ENCODE results near the gene RNF19B. TPM values are rescaled to one million over a fixed set of nuclear protein-coding genes. Genes with fewer than 3 reads are reported as not detected.
A peak's percentile ranks its signal among the peaks of the same experiment; 100 is the strongest.

RNF19B gene
- total and polyA plus RNA-seq, 10 of the 15 experiments (the other 5 are each of a cell fraction or from before 2014, with no cell fraction given), result 2.8 to 32.6 (median 16.6) TPM

DNA sequence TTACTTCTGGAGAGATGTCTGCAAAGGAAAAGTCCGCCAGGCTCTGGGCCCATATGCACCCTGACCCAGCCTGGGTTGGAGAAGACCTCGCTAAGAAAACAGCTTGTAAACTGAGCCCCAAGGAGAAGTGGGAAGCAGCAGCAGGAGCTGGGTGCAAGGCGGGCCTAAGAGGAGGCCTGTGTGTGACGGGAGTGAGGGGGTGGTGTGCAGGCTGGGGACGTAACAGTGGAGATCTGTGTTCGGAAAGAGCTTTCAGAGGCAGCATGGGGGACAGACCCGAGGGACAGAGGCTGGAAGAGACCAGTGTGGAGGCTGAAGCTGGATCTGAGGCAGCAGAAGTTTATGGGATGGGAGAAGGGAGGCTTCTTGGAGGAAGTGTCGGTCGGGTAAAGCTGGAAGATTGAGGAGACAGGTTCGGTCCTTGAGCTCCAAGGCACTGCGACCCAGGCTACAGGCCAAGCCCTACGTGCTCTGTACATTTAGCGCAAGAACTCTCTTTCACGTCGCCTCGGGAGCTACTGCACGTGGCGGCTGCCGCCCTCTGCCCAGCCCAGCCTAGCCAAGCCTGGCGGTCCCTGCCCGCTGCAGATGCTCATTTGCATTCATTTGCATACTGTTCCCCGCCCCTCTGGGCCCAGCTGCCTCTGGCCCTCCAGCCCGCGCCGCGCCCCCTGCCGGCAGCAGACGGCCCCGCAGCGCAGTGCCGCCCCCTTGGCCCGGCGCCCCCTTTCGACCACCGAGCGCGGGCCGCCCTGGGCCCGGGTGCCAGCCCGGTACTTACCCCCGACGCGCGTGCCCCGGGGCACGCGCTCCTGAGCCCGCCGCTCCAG, 72.0 kb downstream of the RNF19B start:
- RAD21 ChIA-PET (ENCODE audit: unreplicated experiment), result interaction anchor here (1.3 to 1.4 kb wide), 2 partner anchors 16 to 162 kb away, joined by 3 read pairs; no protein-coding TSS in a partner anchor
- SMC1A ChIA-PET (ENCODE audit: uncharacterized antibody, unreplicated experiment), result no interaction called here

More for the DNA sequence above, 72.0 kb downstream of the RNF19B start:
- no peak for FAIRE-seq
- Histone ChIP-seq H3K4me1 (ENCODE audit: control insufficient read depth, insufficient read depth, low read length) (no peaks in the 10 kb centered on the region), H3K9me3 (replicated peaks; ENCODE audit: control insufficient read depth, insufficient read depth, low read length) (no peaks in the 10 kb centered on the region; the same call in 2 of the 3 replicates), H3K4me2 (ENCODE audit: control insufficient read depth, insufficient read depth) (no peak overlapping the region; the same call in 1 of the 2 replicates), H3K79me2 (ENCODE audit: control insufficient read depth, insufficient read depth, low read length) (no peaks in the 10 kb centered on the region), H3K9ac (ENCODE audit: control insufficient read depth, insufficient read depth, low read length) (no peak overlapping the region), H3K36me3 (ENCODE audit: control insufficient read depth in 2 of 2, insufficient read depth in 2 of 2, low read length in 1 of 2) (no peaks in the 10 kb centered on the region), H2AFZ (ENCODE audit: control insufficient read depth, low read depth, low read length) (no peak overlapping the region), H3K27me3 (replicated peaks in 1 of 2; ENCODE audit: control insufficient read depth in 2 of 2, insufficient read depth in 2 of 2, low read length in 1 of 2) (peaks cover 8 to 16% of the 10 kb centered on the region in 2 experiments), H4K20me1 (ENCODE audit: control insufficient read depth, insufficient read depth) (no peaks in the 10 kb centered on the region), H3K4me3 (no peak overlapping the region), H3K27ac (ENCODE audit: control insufficient read depth, insufficient read depth) (no peak overlapping the region)
- 31% methylated on average over 42 of the region's 49 CpGs for WGBS (ENCODE audit: insufficient coverage, insufficient replicate concordance, low lambda C conversion rate, missing lambda C conversion rate)
- CTCF ChIA-PET, result interaction anchor here (0.8 to 6.5 kb wide), 6 partner anchors 9 to 372 kb away, joined by 3 to 36 read pairs (median 3); partner anchors contain the start of gene TMEM54
- in situ Hi-C loops (cut with MboI), result no loop called here
- no peak for DNase-seq (ENCODE audit: low read depth, low spot score)
- TF ChIP-seq NR2F1 (conservative IDR thresholded peaks at IDR 0.05) (0 out of 2 replicates have a peak, but pooled peaks have one; percentile 44), BHLHE40 (IDR thresholded peaks at IDR 0.05; ENCODE audit: borderline replicate concordance in 1 of 2, low read depth in 2 of 2, low read length in 1 of 2) (peak in 1 of 2 experiments; percentile 29; a peak in 1 of 4 replicates), FOXK2 (IDR thresholded peaks at IDR 0.05) (no peak), NR2C1 (IDR thresholded peaks at IDR 0.05) (no peak), PAX5 (IDR thresholded peaks at IDR 0.05; ENCODE audit: borderline replicate concordance, low read depth, low read length) (0 out of 2 replicates have a peak, but pooled peaks have one; percentile 37), ZSCAN29 (IDR thresholded peaks at IDR 0.05) (no peak), TCF12 (IDR thresholded peaks at IDR 0.05; ENCODE audit: low read depth, low read length) (peak; percentile 67; the same call in 1 of the 2 replicates), YY1 (IDR thresholded peaks at IDR 0.05; ENCODE audit: low read depth, low read length) (0 out of 2 replicates have a peak, but pooled peaks have one; percentile 16), SRF (IDR thresholded peaks at IDR 0.05; ENCODE audit: low read depth in 2 of 2, low read length in 2 of 2) (no peak), MYC (IDR thresholded peaks at IDR 0.05; ENCODE audit: insufficient read depth, insufficient read length, insufficient replicate concordance, low read length, severe bottlenecking) (no peak), CREB1 (IDR thresholded peaks at IDR 0.05; ENCODE audit: low read depth) (no peak), DPF2 (IDR thresholded peaks at IDR 0.05) (0 out of 2 replicates have a peak, but pooled peaks have one; percentile 36), POU2F2 (IDR thresholded peaks at IDR 0.05; ENCODE audit: borderline replicate concordance, low read depth, low read length) (peak; percentile 95; the same call in 2 of the 3 replicates), IRF4 (IDR thresholded peaks at IDR 0.05; ENCODE audit: low read depth, low read length) (no peak)
- TF ChIP-seq, protein P1, sequence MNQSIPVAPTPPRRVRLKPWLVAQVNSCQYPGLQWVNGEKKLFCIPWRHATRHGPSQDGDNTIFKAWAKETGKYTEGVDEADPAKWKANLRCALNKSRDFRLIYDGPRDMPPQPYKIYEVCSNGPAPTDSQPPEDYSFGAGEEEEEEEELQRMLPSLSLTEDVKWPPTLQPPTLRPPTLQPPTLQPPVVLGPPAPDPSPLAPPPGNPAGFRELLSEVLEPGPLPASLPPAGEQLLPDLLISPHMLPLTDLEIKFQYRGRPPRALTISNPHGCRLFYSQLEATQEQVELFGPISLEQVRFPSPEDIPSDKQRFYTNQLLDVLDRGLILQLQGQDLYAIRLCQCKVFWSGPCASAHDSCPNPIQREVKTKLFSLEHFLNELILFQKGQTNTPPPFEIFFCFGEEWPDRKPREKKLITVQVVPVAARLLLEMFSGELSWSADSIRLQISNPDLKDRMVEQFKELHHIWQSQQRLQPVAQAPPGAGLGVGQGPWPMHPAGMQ (IDR thresholded peaks at IDR 0.05; ENCODE audit: borderline replicate concordance), result no peak
- TF ChIP-seq, protein P2, sequence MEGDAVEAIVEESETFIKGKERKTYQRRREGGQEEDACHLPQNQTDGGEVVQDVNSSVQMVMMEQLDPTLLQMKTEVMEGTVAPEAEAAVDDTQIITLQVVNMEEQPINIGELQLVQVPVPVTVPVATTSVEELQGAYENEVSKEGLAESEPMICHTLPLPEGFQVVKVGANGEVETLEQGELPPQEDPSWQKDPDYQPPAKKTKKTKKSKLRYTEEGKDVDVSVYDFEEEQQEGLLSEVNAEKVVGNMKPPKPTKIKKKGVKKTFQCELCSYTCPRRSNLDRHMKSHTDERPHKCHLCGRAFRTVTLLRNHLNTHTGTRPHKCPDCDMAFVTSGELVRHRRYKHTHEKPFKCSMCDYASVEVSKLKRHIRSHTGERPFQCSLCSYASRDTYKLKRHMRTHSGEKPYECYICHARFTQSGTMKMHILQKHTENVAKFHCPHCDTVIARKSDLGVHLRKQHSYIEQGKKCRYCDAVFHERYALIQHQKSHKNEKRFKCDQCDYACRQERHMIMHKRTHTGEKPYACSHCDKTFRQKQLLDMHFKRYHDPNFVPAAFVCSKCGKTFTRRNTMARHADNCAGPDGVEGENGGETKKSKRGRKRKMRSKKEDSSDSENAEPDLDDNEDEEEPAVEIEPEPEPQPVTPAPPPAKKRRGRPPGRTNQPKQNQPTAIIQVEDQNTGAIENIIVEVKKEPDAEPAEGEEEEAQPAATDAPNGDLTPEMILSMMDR (IDR thresholded peaks at IDR 0.05 in 2 of 3, conservative IDR thresholded peaks at IDR 0.05 in 1 of 3; ENCODE audit: control insufficient read depth in 2 of 3, extremely low read depth in 1 of 3, insufficient read depth in 1 of 3, low read depth in 3 of 3, low read length in 3 of 3), result peak; percentile 32 to 43 (median 35); a peak in 5 of 6 replicates
- POLR2A ChIA-PET, result interaction anchor here (1.5 kb wide), 1 partner anchor 17 kb away, joined by 4 read pairs; no protein-coding TSS in a partner anchor
- peak; percentile 84 for ATAC-seq
- no TSS peak for BruUV-seq (replicated peaks)
- intact Hi-C loops (cut with micrococcal nuclease; ENCODE audit: unreplicated experiment), result no loop called here
